ENCODE data around the gene PSMD6.

The PSMD6 gene

DNA sequence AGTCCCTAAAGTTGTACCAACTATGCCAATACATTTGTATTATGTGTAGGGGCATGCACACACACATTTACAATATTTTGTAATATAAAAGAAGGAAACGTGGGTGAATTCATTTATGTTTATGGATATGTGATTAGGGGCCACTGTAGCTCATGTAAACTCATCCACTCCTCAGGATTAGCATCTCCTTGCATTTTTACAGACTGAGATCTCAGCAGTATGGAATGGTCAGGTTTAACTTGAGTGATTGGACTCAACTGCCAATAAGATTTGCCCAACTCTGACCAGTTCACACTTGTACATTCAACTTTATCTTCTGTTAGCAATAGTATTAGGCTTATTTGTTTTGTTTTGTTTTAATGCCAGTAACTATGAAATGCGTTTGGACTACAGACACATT lies 36.5 kb downstream of the PSMD6 start:
- Histone ChIP-seq H3K36me3 (ENCODE audit: insufficient read depth, low read length) (peaks cover 25% of the 10 kb centered on the region; the same call in 1 of the 2 replicates), H3K27ac (no peak overlapping the region), H3K9me3 (ENCODE audit: low read depth, low read length) (no peaks in the 10 kb centered on the region), H3K9ac (ENCODE audit: insufficient read length) (no peak overlapping the region), H3K4me3 (no peak overlapping the region)
- no peak for DNase-seq (ENCODE audit: low read depth, low spot score)
- TF ChIP-seq FOXP2 (optimal IDR thresholded peaks at IDR 0.05; ENCODE audit: control extremely low read depth, extremely low read length, insufficient read depth), result no peak
- TF ChIP-seq POLR2AphosphoS5 (IDR thresholded peaks at IDR 0.05; ENCODE audit: borderline replicate concordance, low read depth, low read length), result no peak
- TF ChIP-seq EZH2 (IDR thresholded peaks at IDR 0.05), result no peak

- no peak overlapping the region for H3K9ac ChIP-seq (ENCODE audit: insufficient read length)
- no peak overlapping the region for H3K4me3 ChIP-seq
- no peaks in the 10 kb centered on the region for H3K9me3 ChIP-seq (ENCODE audit: low read depth, low read length)
- no peak overlapping the region for H3K27ac ChIP-seq
- no peak for DNase-seq (ENCODE audit: low read depth, low spot score)
- TF ChIP-seq POLR2AphosphoS5 (IDR thresholded peaks at IDR 0.05; ENCODE audit: borderline replicate concordance, low read depth, low read length) (no peak), FOXP2 (optimal IDR thresholded peaks at IDR 0.05; ENCODE audit: control extremely low read depth, extremely low read length, insufficient read depth) (no peak), EZH2 (IDR thresholded peaks at IDR 0.05) (no peak)
- H3K36me3 ChIP-seq (ENCODE audit: insufficient read depth, low read length), result peaks cover 25% of the 10 kb centered on the region; the same call in 1 of the 2 replicates
Measured at GRCh38 chr3:63986146-63986545, 37.1 kb downstream of the PSMD6 start.

DNA sequence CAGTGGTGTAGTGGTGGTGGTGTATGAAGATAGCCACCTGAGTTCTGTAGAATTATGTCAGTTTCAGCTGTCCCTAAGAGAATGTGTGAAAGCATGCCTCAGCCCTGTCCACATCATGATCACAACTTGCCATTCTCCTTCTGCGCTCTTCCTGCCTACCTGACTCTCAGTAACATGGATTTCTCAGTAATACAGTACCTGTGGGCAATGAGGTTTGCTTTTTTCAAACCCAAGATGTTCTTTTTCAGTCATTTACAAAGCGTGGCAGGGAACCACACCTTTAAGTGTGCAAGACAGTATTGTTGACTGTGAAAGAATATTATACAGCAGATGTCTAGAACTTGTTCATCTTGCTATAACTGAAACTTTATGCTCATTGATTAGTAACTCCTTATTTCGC lies 38.9 kb downstream of the PSMD6 start:
- H3K27ac ChIP-seq, result no peak overlapping the region
- no peaks in the 10 kb centered on the region for H3K9me3 ChIP-seq (ENCODE audit: low read depth, low read length)
- DNase-seq (ENCODE audit: low read depth, low spot score), result no peak
- H3K36me3 ChIP-seq (ENCODE audit: insufficient read depth, low read length), result peaks cover 20% of the 10 kb centered on the region; the same call in 1 of the 2 replicates
- no peak overlapping the region for H3K4me3 ChIP-seq
- no peak for TF ChIP-seq POLR2AphosphoS5 (IDR thresholded peaks at IDR 0.05; ENCODE audit: borderline replicate concordance, low read depth, low read length)
- no peak for TF ChIP-seq EZH2 (IDR thresholded peaks at IDR 0.05)
- TF ChIP-seq FOXP2 (optimal IDR thresholded peaks at IDR 0.05; ENCODE audit: control extremely low read depth, extremely low read length, insufficient read depth), result no peak
- H3K9ac ChIP-seq (ENCODE audit: insufficient read length), result no peak overlapping the region

DNA sequence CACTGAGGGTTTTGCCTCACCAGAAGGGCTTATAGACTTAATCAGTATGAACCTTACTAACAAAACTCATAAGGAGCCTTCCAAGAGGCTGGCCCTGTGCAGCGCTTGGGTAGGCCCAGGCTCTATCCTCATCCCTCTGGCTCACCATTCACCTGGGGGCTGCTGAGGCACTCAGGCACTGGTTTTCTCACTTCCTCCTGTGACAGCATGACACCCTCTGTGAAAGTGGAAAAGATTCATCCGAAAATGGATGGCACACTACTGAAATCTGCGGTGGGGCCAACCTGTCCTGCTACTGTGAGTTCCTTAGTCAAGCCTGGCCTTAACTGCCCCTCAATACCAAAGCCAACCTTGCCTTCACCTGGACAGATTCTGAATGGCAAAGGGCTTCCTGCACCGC lies 41.3 kb downstream of the PSMD6 start:
- H3K9ac ChIP-seq (ENCODE audit: insufficient read length), result no peak overlapping the region
- H3K9me3 ChIP-seq (ENCODE audit: low read depth, low read length), result no peaks in the 10 kb centered on the region
- peaks cover 15% of the 10 kb centered on the region; the same call in 1 of the 2 replicates for H3K36me3 ChIP-seq (ENCODE audit: insufficient read depth, low read length)
- H3K4me3 ChIP-seq, result no peak overlapping the region
- TF ChIP-seq POLR2AphosphoS5 (IDR thresholded peaks at IDR 0.05; ENCODE audit: borderline replicate concordance, low read depth, low read length) (no peak), EZH2 (IDR thresholded peaks at IDR 0.05) (no peak), FOXP2 (optimal IDR thresholded peaks at IDR 0.05; ENCODE audit: control extremely low read depth, extremely low read length, insufficient read depth) (no peak)
- no peak overlapping the region for H3K27ac ChIP-seq
- DNase-seq (ENCODE audit: low read depth, low spot score), result no peak

GRCh38 chr3:63980830-63981498 lies 42.3 kb downstream of the PSMD6 start:
- TF ChIP-seq FOXP2 (optimal IDR thresholded peaks at IDR 0.05; ENCODE audit: control extremely low read depth, extremely low read length, insufficient read depth), result no peak
- TF ChIP-seq POLR2AphosphoS5 (IDR thresholded peaks at IDR 0.05; ENCODE audit: borderline replicate concordance, low read depth, low read length), result no peak
- no peak for TF ChIP-seq EZH2 (IDR thresholded peaks at IDR 0.05)
- Histone ChIP-seq H3K4me3 (no peak overlapping the region), H3K9me3 (ENCODE audit: low read depth, low read length) (no peaks in the 10 kb centered on the region), H3K27ac (no peak overlapping the region), H3K36me3 (ENCODE audit: insufficient read depth, low read length) (peaks cover 15% of the 10 kb centered on the region; the same call in 1 of the 2 replicates), H3K9ac (ENCODE audit: insufficient read length) (no peak overlapping the region)
- no peak for DNase-seq (ENCODE audit: low read depth, low spot score)

DNA sequence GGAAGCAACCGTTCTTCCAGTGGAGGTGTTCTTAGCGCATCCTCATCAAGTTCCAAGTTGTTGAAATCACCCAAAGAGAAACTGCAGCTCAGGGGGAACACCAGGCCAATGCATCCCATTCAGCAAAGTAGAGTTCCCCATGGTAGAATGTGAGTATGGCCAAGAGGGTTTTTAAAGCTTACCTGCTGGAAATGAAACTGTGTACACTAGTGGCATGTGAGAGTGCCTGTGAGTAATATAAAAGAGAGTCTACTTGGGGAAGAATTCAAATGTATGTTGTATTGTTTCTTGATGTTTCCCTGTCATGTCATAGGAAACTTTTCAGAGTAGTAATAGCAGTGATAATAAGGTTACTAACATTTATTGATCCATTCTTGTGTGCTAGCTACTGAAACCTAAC lies 43.3 kb downstream of the PSMD6 start:
- Histone ChIP-seq H3K36me3 (ENCODE audit: insufficient read depth, low read length) (peaks cover 15% of the 10 kb centered on the region; the same call in 1 of the 2 replicates), H3K4me3 (no peak overlapping the region), H3K9ac (ENCODE audit: insufficient read length) (no peak overlapping the region), H3K9me3 (ENCODE audit: low read depth, low read length) (no peaks in the 10 kb centered on the region), H3K27ac (no peak overlapping the region)
- DNase-seq (ENCODE audit: low read depth, low spot score), result no peak
- no peak for TF ChIP-seq POLR2AphosphoS5 (IDR thresholded peaks at IDR 0.05; ENCODE audit: borderline replicate concordance, low read depth, low read length)
- TF ChIP-seq FOXP2 (optimal IDR thresholded peaks at IDR 0.05; ENCODE audit: control extremely low read depth, extremely low read length, insufficient read depth), result no peak
- no peak for TF ChIP-seq EZH2 (IDR thresholded peaks at IDR 0.05)

DNA sequence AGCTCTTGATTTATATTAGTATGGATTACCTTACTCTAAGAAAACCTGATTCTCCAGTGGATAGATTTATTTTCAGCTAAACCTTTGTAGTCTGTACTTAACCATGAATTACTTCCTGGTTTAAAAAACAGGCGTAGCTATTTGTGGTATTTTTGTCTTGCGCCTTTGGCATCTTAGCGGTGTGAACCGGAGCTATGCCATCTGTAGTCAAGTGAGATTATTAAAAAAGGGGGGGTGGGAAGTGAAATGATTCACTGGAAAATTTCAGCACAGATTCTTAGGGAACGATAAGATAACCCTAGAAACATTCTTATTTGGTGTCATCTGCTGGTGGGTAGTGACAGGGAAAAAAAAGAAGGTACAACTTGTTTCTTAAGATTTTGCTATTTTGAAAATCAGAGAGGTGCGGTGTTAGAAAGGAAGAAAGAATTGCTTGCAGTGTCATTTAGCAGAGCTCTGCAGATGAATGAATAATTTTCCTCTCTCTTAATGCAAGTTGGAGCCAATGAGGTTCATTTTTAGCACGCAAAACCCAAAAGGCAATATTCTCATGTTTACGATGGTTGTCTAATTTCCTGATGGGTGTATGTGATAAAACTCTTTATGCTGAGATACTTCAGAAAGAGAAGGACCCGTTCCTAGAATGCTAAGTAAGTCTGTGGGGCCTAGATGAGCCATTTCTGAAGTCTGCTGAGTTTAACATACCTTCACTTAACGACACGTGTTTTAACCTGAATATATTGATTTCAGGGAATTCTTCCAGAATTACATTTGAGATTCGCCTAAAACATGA lies 44.0 kb downstream of the PSMD6 start:
- Histone ChIP-seq H3K9me3 (ENCODE audit: low read depth, low read length) (no peaks in the 10 kb centered on the region), H3K27ac (no peak overlapping the region), H3K9ac (ENCODE audit: insufficient read length) (no peak overlapping the region), H3K4me3 (no peak overlapping the region), H3K36me3 (ENCODE audit: insufficient read depth, low read length) (peaks cover 15% of the 10 kb centered on the region; the same call in 1 of the 2 replicates)
- no peak for TF ChIP-seq EZH2 (IDR thresholded peaks at IDR 0.05)
- no peak for TF ChIP-seq FOXP2 (optimal IDR thresholded peaks at IDR 0.05; ENCODE audit: control extremely low read depth, extremely low read length, insufficient read depth)
- no peak for DNase-seq (ENCODE audit: low read depth, low spot score)

DNA sequence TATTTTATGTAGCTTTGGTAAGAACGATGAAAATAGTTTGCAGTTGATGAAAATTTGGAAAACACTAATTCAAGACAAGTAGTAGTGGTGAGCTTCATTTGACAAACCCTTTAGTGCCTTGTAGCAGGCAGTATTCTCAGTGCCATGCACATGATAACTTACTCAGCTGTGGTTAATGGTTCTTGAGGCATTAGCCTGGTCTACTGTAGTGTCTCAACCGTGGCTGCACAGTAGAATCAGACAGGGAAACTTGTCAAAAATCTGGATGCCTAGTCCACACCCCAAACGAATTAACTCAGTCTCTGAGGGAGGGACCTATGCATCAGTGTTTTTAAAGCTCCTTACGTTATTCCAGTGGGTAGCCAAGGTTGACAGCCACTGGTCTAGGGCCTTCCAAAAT lies 45.4 kb downstream of the PSMD6 start:
- Histone ChIP-seq H3K36me3 (ENCODE audit: insufficient read depth, low read length) (peaks cover 13% of the 10 kb centered on the region; the same call in 1 of the 2 replicates), H3K27ac (no peak overlapping the region), H3K4me3 (no peak overlapping the region), H3K9ac (ENCODE audit: insufficient read length) (no peak overlapping the region), H3K9me3 (ENCODE audit: low read depth, low read length) (no peaks in the 10 kb centered on the region)
- TF ChIP-seq EZH2 (IDR thresholded peaks at IDR 0.05) (no peak), POLR2AphosphoS5 (IDR thresholded peaks at IDR 0.05; ENCODE audit: borderline replicate concordance, low read depth, low read length) (no peak), FOXP2 (optimal IDR thresholded peaks at IDR 0.05; ENCODE audit: control extremely low read depth, extremely low read length, insufficient read depth) (no peak)
- DNase-seq (ENCODE audit: low read depth, low spot score), result no peak
